Lower lobe of right lung (tissue), 2 donors: ENCODE measurements around the gene PPP1R12C. TPM values are rescaled to one million over a fixed set of nuclear protein-coding genes. Genes with fewer than 3 reads are reported as not detected.

Experiments
- ATAC-seq, 2 donors: fragments of 200-7000 bp; cut with Tn5 transposase; one replicate each; pipeline ENCODE4 v1.9.1; 2020 to 2022; ENCODE audit warnings: mild to moderate bottlenecking in 2 of 2, moderate library complexity in 2 of 2
- DNase-seq: peaks from one replicate; pipeline ENCODE4 v3.0.0-alpha.2; 2020
- H3K27ac ChIP-seq: fragments of 200-600 bp; one replicate; pipeline ENCODE4 v1.8.0; 2022
- H3K27me3 ChIP-seq: fragments of 200-600 bp; one replicate; pipeline ENCODE4 v1.8.0; 2022; ENCODE audit warnings: low read depth
- H3K36me3 ChIP-seq: fragments of 200-600 bp; one replicate; pipeline ENCODE4 v1.8.0; 2022; ENCODE audit warnings: mild to moderate bottlenecking
- H3K4me1 ChIP-seq: fragments of 200-600 bp; one replicate; pipeline ENCODE4 v1.8.0; 2022
- H3K4me3 ChIP-seq: fragments of 200-600 bp; one replicate; pipeline ENCODE4 v1.8.0; 2022; ENCODE audit warnings: mild to moderate bottlenecking
- H3K9me3 ChIP-seq: fragments of 200-600 bp; one replicate; pipeline ENCODE4 v1.8.0; 2022
- intact Hi-C: fragments of 100-400 bp; cut with DNase I; formaldehyde crosslinking; loops from one replicate; pipeline ENCODE4 v1.11.0; 2022
- total RNA-seq: library from RNA; stranded (reverse); fragmentation: NEBNext Ultra II Directional; extraction: Animal tissue kit (Norgen Biotek cat#: 25700); gene quantifications from one replicate; pipeline ENCODE4 v1.2.1, GENCODE V29; 2021
- TF ChIP-seq, protein P1 (sequence below): fragments of 200-600 bp; IDR thresholded peaks from one replicate; pipeline ENCODE4 v1.8.0; 2022; ENCODE audit warnings: antibody characterized with exemption, mild to moderate bottlenecking
- donor health status: DM: no; HTN: yes; CAD: no; lungs with severe emphysema.

The PPP1R12C gene
- total RNA-seq, 1 donor from 2014 or later: 103 TPM

GRCh38 chr19:55096061-55096701 lies 21.3 kb downstream of the PPP1R12C start:
- Histone ChIP-seq H3K4me1 (peaks cover 9% of the 10 kb centered on the region), H3K27me3 (no peaks in the 10 kb centered on the region), H3K4me3 (no peak overlapping the region), H3K9me3 (no peaks in the 10 kb centered on the region), H3K27ac (no peak overlapping the region), H3K36me3 (peaks cover 75% of the 10 kb centered on the region)
- TF ChIP-seq, protein P1, sequence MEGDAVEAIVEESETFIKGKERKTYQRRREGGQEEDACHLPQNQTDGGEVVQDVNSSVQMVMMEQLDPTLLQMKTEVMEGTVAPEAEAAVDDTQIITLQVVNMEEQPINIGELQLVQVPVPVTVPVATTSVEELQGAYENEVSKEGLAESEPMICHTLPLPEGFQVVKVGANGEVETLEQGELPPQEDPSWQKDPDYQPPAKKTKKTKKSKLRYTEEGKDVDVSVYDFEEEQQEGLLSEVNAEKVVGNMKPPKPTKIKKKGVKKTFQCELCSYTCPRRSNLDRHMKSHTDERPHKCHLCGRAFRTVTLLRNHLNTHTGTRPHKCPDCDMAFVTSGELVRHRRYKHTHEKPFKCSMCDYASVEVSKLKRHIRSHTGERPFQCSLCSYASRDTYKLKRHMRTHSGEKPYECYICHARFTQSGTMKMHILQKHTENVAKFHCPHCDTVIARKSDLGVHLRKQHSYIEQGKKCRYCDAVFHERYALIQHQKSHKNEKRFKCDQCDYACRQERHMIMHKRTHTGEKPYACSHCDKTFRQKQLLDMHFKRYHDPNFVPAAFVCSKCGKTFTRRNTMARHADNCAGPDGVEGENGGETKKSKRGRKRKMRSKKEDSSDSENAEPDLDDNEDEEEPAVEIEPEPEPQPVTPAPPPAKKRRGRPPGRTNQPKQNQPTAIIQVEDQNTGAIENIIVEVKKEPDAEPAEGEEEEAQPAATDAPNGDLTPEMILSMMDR: no peak
- DNase-seq (no peak), ATAC-seq (no peak)
- intact Hi-C loops: no loop called here

DNA sequence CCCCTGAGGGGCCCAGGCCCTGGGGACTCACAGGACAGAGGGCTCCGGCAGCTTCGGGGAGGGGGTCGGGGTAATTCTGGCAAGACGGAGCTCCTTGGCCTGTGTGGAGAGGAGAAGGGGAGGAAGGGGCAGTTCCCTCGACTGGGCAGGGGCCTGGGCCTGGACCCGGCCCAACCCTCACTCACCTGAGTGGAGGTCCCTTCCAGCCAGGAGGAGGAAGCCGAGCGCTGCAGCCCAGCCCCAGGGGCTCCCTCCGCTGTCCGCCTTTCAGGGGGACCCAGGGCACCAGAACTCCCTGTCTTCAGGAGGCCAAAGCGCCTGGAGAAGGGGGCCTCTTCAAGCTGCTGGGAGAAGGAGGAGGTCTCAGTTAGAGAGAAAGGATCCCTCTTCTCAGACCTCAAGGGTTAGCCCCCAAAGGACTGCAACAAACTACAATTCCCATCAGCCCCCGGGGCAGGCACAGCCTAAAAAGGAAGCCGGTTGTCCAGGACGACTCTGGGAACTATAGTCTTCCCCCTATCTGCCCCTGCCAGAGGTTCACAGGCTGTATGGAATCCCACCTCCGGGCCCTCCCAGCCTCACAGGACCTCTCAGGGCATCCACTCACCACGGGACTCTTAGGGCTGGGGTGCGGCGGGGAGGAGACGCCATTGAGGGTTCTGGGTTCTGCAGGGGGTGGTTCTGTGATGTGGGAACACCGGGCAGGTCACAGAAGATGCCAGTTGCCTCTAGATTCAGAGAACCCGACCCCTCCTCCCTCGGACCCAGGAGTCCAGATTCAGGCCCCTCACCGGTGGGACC lies 22.0 kb downstream of the PPP1R12C start:
- Histone ChIP-seq H3K9me3 (no peaks in the 10 kb centered on the region), H3K27ac (no peak overlapping the region), H3K4me3 (no peak overlapping the region), H3K4me1 (peaks cover 9% of the 10 kb centered on the region), H3K36me3 (peaks cover 75% of the 10 kb centered on the region), H3K27me3 (no peaks in the 10 kb centered on the region)
- intact Hi-C loops: no loop called here
- DNase-seq (no peak), ATAC-seq (no peak)
- TF ChIP-seq, protein P1: no peak

- Histone ChIP-seq H3K27ac (no peak overlapping the region), H3K9me3 (no peaks in the 10 kb centered on the region), H3K27me3 (no peaks in the 10 kb centered on the region), H3K4me1 (peaks cover 9% of the 10 kb centered on the region), H3K36me3 (peaks cover 72% of the 10 kb centered on the region), H3K4me3 (no peak overlapping the region)
- intact Hi-C loops: no loop called here
- DNase-seq (no peak), ATAC-seq (no peak)
- TF ChIP-seq, protein P1: no peak
These were observed 22.8 kb downstream of the PPP1R12C start for GRCh38 chr19:55094456-55095259.

GRCh38 chr19:55092423-55093318 lies 24.8 kb downstream of the PPP1R12C start:
- peaks cover 52% of the 10 kb centered on the region for H3K36me3 ChIP-seq
- TF ChIP-seq, protein P1: no peak
- intact Hi-C loops: no loop called here
- H3K27me3 ChIP-seq: no peaks in the 10 kb centered on the region
- DNase-seq: no peak
- ATAC-seq: no peak
- H3K9me3 ChIP-seq: no peaks in the 10 kb centered on the region
- H3K4me3 ChIP-seq: no peak overlapping the region
- H3K27ac ChIP-seq: no peak overlapping the region
- peaks cover 9% of the 10 kb centered on the region for H3K4me1 ChIP-seq

GRCh38 chr19:55091955-55092354 lies 25.5 kb downstream of the PPP1R12C start:
- Histone ChIP-seq H3K27ac (no peak overlapping the region), H3K27me3 (no peaks in the 10 kb centered on the region), H3K4me3 (no peak overlapping the region), H3K9me3 (no peaks in the 10 kb centered on the region), H3K36me3 (peaks cover 52% of the 10 kb centered on the region), H3K4me1 (peaks cover 15% of the 10 kb centered on the region)
- intact Hi-C loops: no loop called here
- DNase-seq (no peak), ATAC-seq (no peak)
- TF ChIP-seq, protein P1: no peak
